GM21367 (cell line): Measurements from ENCODE around the gene SMIM36.
"Not testable (repeated sequence)": the region's sequence is repeated elsewhere in the genome, so short reads cannot be mapped to it uniquely, and the experiment has no call there.

Source experiments
- ATAC-seq: cut with Tn5 transposase; IDR thresholded peaks from one replicate; pipeline ENCODE4 v1.9.1; 2021; ENCODE audit not compliant: unreplicated experiment

Gene SMIM36

GRCh38 chr17:55436224-55437158, 74.8 kb downstream of the SMIM36 start:
- peak; percentile 7 for ATAC-seq

GRCh38 chr17:55435408-55435807, 75.8 kb downstream of the SMIM36 start:
- no peak for ATAC-seq

GRCh38 chr17:55434721-55435120, 76.5 kb downstream of the SMIM36 start:
- no peak for ATAC-seq

- no peak for ATAC-seq
Observed at GRCh38 chr17:55433629-55434422, 77.4 kb downstream of the SMIM36 start.

GRCh38 chr17:55433029-55433628, 78.1 kb downstream of the SMIM36 start:
- ATAC-seq: no peak

GRCh38 chr17:55432358-55433028, 78.8 kb downstream of the SMIM36 start:
- ATAC-seq: no peak

- not testable (repeated sequence) for ATAC-seq
Observed at GRCh38 chr17:55431914-55432313, 79.3 kb downstream of the SMIM36 start.

GRCh38 chr17:55430541-55431288, 80.5 kb downstream of the SMIM36 start:
- ATAC-seq: no peak

GRCh38 chr17:55427587-55427882, 83.7 kb downstream of the SMIM36 start:
- no peak for ATAC-seq

- ATAC-seq: no peak
Observed at GRCh38 chr17:55426851-55427586, 84.2 kb downstream of the SMIM36 start.

- no peak for ATAC-seq
Observed at GRCh38 chr17:55424893-55425540, 86.2 kb downstream of the SMIM36 start.

- ATAC-seq: no peak
Observed at GRCh38 chr17:55423535-55423934, 87.7 kb downstream of the SMIM36 start.

- ATAC-seq: not testable (repeated sequence)
Observed at GRCh38 chr17:55422828-55423164, 88.5 kb downstream of the SMIM36 start.

GRCh38 chr17:55421179-55421934, 89.9 kb downstream of the SMIM36 start, which contains the start of gene MMD:
Gene MMD, minus strand, starts transcription at chr17:55421835. Its CDS starts 140 bp downstream, at chr17:55421695.
- peak; percentile 1 for ATAC-seq

GRCh38 chr17:55420776-55421178, 90.5 kb downstream of the SMIM36 start:
- no peak for ATAC-seq

- peak; percentile 24 for ATAC-seq
Observed at GRCh38 chr17:55420067-55420775, 91.0 kb downstream of the SMIM36 start.

- no peak for ATAC-seq
Observed at GRCh38 chr17:55418369-55419268, 92.6 kb downstream of the SMIM36 start.
